A549 (cell line): ENCODE results near the gene DRGX. TPM values are rescaled to one million over a fixed set of nuclear protein-coding genes. Genes with fewer than 3 reads are reported as not detected.

Source experiments
- ATAC-seq, 2 experiments: fragments of 200-7000 bp in 1 of 2; fragments of >200 bp in 1 of 2; cut with Nextera tagmentation in 1 of 2; cut with Tn5 transposase in 1 of 2; 3 replicates each; pipeline versions ENCODE4 v1.8.0 to v1.9.1; 2018 to 2020; ENCODE audit warnings: mild to moderate bottlenecking in 1 of 2, moderate library complexity in 1 of 2
- CTCF ChIA-PET: fragments of 300-600 bp; sonication (Branson Sonifier 250); formaldehyde crosslinking; extraction: SDS; loops from one replicate; lab custom pipeline; 2021; ENCODE audit warnings: antibody characterized with exemption, inconsistent platforms; lab: Yijun Ruan, JAX
- POLR2A ChIA-PET: fragments of 350-600 bp; formaldehyde crosslinking; extraction: SDS; loops from one replicate; lab custom pipeline; 2021; ENCODE audit warnings: antibody characterized with exemption, inconsistent platforms; lab: Yijun Ruan, JAX
- DNase-seq, 2 experiments: peaks; one replicate each; pipeline versions ENCODE4 v3.0.0 to v3.0.0-alpha.2; 2011 to 2016; ENCODE audit warnings: low read depth in 1 of 2, low spot score in 1 of 2
- FAIRE-seq: peaks from 2 replicates; lab custom pipeline; 2011; peaks lifted over from hg19 to GRCh38; lab: Jason Lieb, UNC
- H3K27ac ChIP-seq, 2 experiments: fragments of >200 bp; sonication (Bioruptor Twin); formaldehyde crosslinking; 3 replicates each; pipeline ENCODE4 v1.5.1; 2016 to 2017
- H3K4me1 ChIP-seq: fragments of >200 bp; sonication (Bioruptor Twin); formaldehyde crosslinking; 3 replicates; pipeline ENCODE4 v1.6.1; 2016
- H3K4me2 ChIP-seq: fragments of >200 bp; sonication (Bioruptor Twin); formaldehyde crosslinking; 3 replicates; pipeline ENCODE4 v1.6.1; 2016
- H3K4me3 ChIP-seq: fragments of >200 bp; sonication (Bioruptor Twin); formaldehyde crosslinking; 3 replicates; pipeline ENCODE4 v1.5.1; 2016
- H3K9me3 ChIP-seq: fragments of >200 bp; sonication (Bioruptor Twin); formaldehyde crosslinking; 3 replicates; pipeline ENCODE4 v1.6.1; 2016
- BCL3 ChIP-seq: fragments of >200 bp; sonication (Bioruptor Twin); formaldehyde crosslinking; IDR thresholded peaks from 3 replicates; pipeline ENCODE4 v1.6.1; 2016
- BHLHE40 ChIP-seq: IDR thresholded peaks from 2 replicates; pipeline ENCODE4 v1.6.1; 2012; ENCODE audit warnings: low read depth, low read length, inconsistent platforms
- CHD4 ChIP-seq: fragments of 200-600 bp; sonication (generic); IDR thresholded peaks from 2 replicates; pipeline ENCODE4 v1.6.1; 2016; ENCODE audit warnings: antibody characterized with exemption, mild to moderate bottlenecking, borderline replicate concordance
- ESRRA ChIP-seq: fragments of 150-350 bp; IDR thresholded peaks from 2 replicates; pipeline ENCODE4 v1.6.1; 2014; ENCODE audit warnings: mild to moderate bottlenecking, low read length, borderline replicate concordance
- JUN ChIP-seq, 2 experiments: fragments of >200 bp; sonication (Bioruptor Twin); formaldehyde crosslinking; IDR thresholded peaks; 2 replicates in 1 of 2; 3 replicates in 1 of 2; pipeline ENCODE4 v1.6.1; 2016 to 2017
- MYC ChIP-seq: IDR thresholded peaks from 2 replicates; pipeline ENCODE4 v1.6.1; 2012; ENCODE audit warnings: mild to moderate bottlenecking, inconsistent platforms, low read length, improper control_type of control experiment, borderline replicate concordance
- NFE2L2 ChIP-seq: fragments of 150-350 bp; conservative IDR thresholded peaks from 2 replicates; pipeline ENCODE4 v1.6.1; 2014; ENCODE audit warnings: low read length
- NPAS2 ChIP-seq: fragments of 250-450 bp; sonication (Bioruptor Pico); IDR thresholded peaks from 2 replicates; pipeline ENCODE4 v1.8.0; 2022; ENCODE audit warnings: mild to moderate bottlenecking, moderate library complexity, borderline replicate concordance
- PBX3 ChIP-seq: IDR thresholded peaks from 2 replicates; pipeline ENCODE4 v1.6.1; 2012
- PHF8 ChIP-seq: fragments of 200-600 bp; sonication (generic); IDR thresholded peaks from 2 replicates; pipeline ENCODE4 v1.6.1; 2016; ENCODE audit warnings: low read depth, mild to moderate bottlenecking, antibody characterized with exemption, moderate library complexity, borderline replicate concordance
- POLR2AphosphoS2 ChIP-seq: conservative IDR thresholded peaks from 2 replicates; pipeline ENCODE4 v1.6.1; 2012; ENCODE audit warnings: low read length, improper control_type of control experiment, inconsistent platforms
- RAD21 ChIP-seq, 2 experiments: fragments of >200 bp in 1 of 2; sonication (Bioruptor Twin) in 1 of 2; formaldehyde crosslinking in 1 of 2; IDR thresholded peaks in 1 of 2; conservative IDR thresholded peaks in 1 of 2; 2 replicates in 1 of 2; 3 replicates in 1 of 2; pipeline ENCODE4 v1.6.1; 2012 to 2018; ENCODE audit warnings: inconsistent platforms in 1 of 2
- RARB ChIP-seq: fragments of 250-450 bp; sonication (Bioruptor Pico); IDR thresholded peaks from 2 replicates; pipeline ENCODE4 v1.8.0; 2021; ENCODE audit warnings: mild to moderate bottlenecking, moderate library complexity
- ZC3H11A ChIP-seq: fragments of 450-650 bp; IDR thresholded peaks from 2 replicates; pipeline ENCODE4 v1.6.1; 2014; ENCODE audit warnings: antibody characterized with exemption, mild to moderate bottlenecking
- ZFP36 ChIP-seq: fragments of 450-650 bp; IDR thresholded peaks from 2 replicates; pipeline ENCODE4 v1.6.1; 2014; ENCODE audit warnings: borderline replicate concordance; ENCODE audit not compliant: partially characterized antibody
- ZNF302 ChIP-seq: fragments of 250-450 bp; sonication (Bioruptor Pico); IDR thresholded peaks from 2 replicates; pipeline ENCODE4 v1.9.0; 2021; ENCODE audit warnings: inconsistent platforms, mild to moderate bottlenecking, moderate library complexity
- WGBS: methylation state at CpG from one replicate; pipeline ENCODE4 v1.1.6; 2017; ENCODE audit errors: missing lambda C conversion rate; 5-methylcytosine and 5-hydroxymethylcytosine counted together
- polyA plus RNA-seq, 4 experiments: library from polyadenylated mRNA; depleted of rRNA in 3 of 4; stranded (reverse); fragments of >200 nt; fragmentation: RNase III in 1 of 4; extraction: RNeasy Plus Mini Kit Qiagen cat#74134 plus additional on column Dnase treatment in 1 of 4; gene quantifications; 2 replicates in 3 of 4; 3 replicates in 1 of 4; pipeline ENCODE4 v1.2.3, GENCODE V29; 2011 to 2017
- TF ChIP-seq, protein P1 (sequence below): fragments of 150-350 bp; IDR thresholded peaks from 2 replicates; pipeline ENCODE4 v1.6.1; 2014; ENCODE audit warnings: low read depth, mild to moderate bottlenecking, low read length
- TF ChIP-seq, protein P2 (sequence below): fragments of >200 bp; sonication (Bioruptor Twin); formaldehyde crosslinking; IDR thresholded peaks from 2 replicates; pipeline ENCODE4 v1.6.1; 2016

Gene DRGX
- polyA plus RNA-seq, 2 of the 4 experiments (the other 2 are of a cell fraction) = not detected

GRCh38 chr10:49355221-49355620 is 40.7 kb downstream of the DRGX start:
- DNase-seq (no peak), ATAC-seq (no peak), FAIRE-seq (no peak)
- TF ChIP-seq RAD21 (conservative IDR thresholded peaks at IDR 0.05 in 1 of 2, IDR thresholded peaks at IDR 0.05 in 1 of 2) = no peak
- TF ChIP-seq PHF8 = no peak
- TF ChIP-seq, protein P1, sequence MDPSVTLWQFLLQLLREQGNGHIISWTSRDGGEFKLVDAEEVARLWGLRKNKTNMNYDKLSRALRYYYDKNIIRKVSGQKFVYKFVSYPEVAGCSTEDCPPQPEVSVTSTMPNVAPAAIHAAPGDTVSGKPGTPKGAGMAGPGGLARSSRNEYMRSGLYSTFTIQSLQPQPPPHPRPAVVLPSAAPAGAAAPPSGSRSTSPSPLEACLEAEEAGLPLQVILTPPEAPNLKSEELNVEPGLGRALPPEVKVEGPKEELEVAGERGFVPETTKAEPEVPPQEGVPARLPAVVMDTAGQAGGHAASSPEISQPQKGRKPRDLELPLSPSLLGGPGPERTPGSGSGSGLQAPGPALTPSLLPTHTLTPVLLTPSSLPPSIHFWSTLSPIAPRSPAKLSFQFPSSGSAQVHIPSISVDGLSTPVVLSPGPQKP = no peak
- TF ChIP-seq ESRRA = no peak
- TF ChIP-seq NPAS2 (CRISPR knock-in tag) = no peak
- TF ChIP-seq ZFP36 = no peak
- TF ChIP-seq BHLHE40 = no peak
- TF ChIP-seq POLR2AphosphoS2 = no peak
- TF ChIP-seq ZNF302 = no peak
- TF ChIP-seq MYC = no peak
- TF ChIP-seq JUN (IDR thresholded peaks at IDR 0.05) = no peak
- TF ChIP-seq, protein P2, sequence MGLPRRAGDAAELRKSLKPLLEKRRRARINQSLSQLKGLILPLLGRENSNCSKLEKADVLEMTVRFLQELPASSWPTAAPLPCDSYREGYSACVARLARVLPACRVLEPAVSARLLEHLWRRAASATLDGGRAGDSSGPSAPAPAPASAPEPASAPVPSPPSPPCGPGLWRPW = no peak
- TF ChIP-seq BCL3 = no peak
- no peak for TF ChIP-seq CHD4
- no peak for TF ChIP-seq ZC3H11A
- H3K27ac ChIP-seq = no peak overlapping the region
- POLR2A ChIA-PET = no interaction called here
- H3K4me3 ChIP-seq = no peak overlapping the region
- WGBS = 25% methylated on average over 3 of the region's 3 CpGs
- H3K4me2 ChIP-seq = no peak overlapping the region
- H3K9me3 ChIP-seq = 0 out of 3 replicates have a peak, but pooled peaks cover 1% of the 10 kb centered on the region
- CTCF ChIA-PET = no interaction called here
- H3K4me1 ChIP-seq = no peaks in the 10 kb centered on the region

DNA sequence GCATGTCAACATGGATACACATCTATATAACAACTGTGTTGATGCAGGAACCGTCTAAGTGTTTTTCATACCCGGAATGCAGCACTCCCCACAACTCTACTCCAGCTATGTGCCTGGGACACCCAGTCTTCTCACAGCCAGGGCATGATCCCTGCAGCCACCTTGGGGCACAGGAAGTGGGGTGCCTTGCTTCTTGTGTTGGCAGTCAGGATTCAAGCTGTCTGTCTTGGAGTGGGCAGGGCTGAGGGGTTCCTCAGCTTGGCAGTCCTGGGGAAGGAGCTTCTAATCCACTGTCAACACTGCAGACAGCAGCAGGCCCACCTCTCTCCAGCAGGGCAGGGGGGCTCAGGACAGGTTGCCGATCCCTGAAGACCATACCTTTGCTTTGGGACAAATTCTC is 41.3 kb downstream of the DRGX start:
- Histone ChIP-seq H3K4me3 (no peak overlapping the region), H3K4me1 (no peaks in the 10 kb centered on the region), H3K27ac (no peak overlapping the region), H3K9me3 (peaks cover 4% of the 10 kb centered on the region; the same call in 1 of the 3 replicates), H3K4me2 (no peak overlapping the region)
- POLR2A ChIA-PET = no interaction called here
- WGBS = 27% methylated on average over 3 of the region's 3 CpGs
- CTCF ChIA-PET = no interaction called here
- FAIRE-seq = no peak
- ATAC-seq = no peak
- TF ChIP-seq NFE2L2 (no peak), RARB (CRISPR knock-in tag) (no peak), PBX3 (no peak)
- no peak for DNase-seq

DNA sequence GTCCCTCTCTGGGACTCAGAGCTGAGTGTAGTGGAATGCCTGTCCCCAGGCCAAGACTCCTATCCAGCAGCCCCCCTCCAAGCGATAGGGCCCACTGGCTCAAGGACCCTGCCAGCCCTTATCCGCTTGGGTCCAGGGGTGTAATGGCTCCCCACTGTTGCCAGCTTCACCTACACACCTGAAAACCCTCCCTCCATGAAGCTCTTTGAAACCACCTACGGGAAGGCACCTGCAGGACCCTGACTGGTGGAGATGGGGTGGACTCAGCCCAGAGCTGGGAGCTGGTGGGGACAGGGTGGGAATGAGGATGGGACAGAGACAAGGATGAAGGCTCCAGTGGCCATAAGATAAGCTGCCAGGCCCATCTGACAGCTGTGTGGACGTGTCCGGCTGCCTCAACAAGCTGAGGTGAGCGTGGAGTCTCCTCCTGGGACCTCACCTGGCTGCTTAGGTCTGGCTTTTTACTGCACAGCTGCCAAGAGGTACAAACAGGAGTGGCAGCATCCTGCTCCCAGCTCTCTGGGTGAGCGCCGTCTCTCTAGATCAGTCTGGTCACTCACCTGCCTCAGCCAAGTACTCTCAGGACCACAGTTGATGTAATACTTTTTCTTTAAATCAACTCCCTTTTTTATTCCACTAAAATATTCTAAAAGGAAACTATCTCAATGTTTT is 41.9 kb downstream of the DRGX start:
- no peak for FAIRE-seq
- no peak overlapping the region for H3K4me3 ChIP-seq
- ATAC-seq = no peak

More for the DNA sequence above, 41.9 kb downstream of the DRGX start:
- Histone ChIP-seq H3K27ac (no peak overlapping the region), H3K4me1 (no peaks in the 10 kb centered on the region), H3K4me2 (no peak overlapping the region), H3K9me3 (peaks cover 4% of the 10 kb centered on the region; the same call in 1 of the 3 replicates)
- DNase-seq = no peak
- ChIA-PET CTCF (interaction anchor here (1.2 kb wide), 1 partner anchor 53 kb away, joined by 3 read pairs; no protein-coding TSS in a partner anchor), POLR2A (no interaction called here)
- no peak for TF ChIP-seq PBX3
- 43% methylated on average over 7 of the region's 8 CpGs for WGBS
